EH (cell line): ENCODE results near the gene C17orf78.
"Not testable (repeated sequence)": the region's sequence is repeated elsewhere in the genome, so short reads cannot be mapped to it uniquely, and the experiment has no call there.

ENCODE experiments used
- DNase-seq: peaks from one replicate; pipeline ENCODE4 v3.0.0-alpha.2; 2015; ENCODE audit warnings: low read depth

Gene C17orf78

GRCh38 chr17:37386462-37386861 is 10.7 kb downstream of the C17orf78 start:
- DNase-seq = no peak

- DNase-seq = peak; percentile 52
These were observed 12.5 kb downstream of the C17orf78 start for GRCh38 chr17:37388266-37388665.

GRCh38 chr17:37389160-37389559 is 13.4 kb downstream of the C17orf78 start:
- DNase-seq = no peak

GRCh38 chr17:37391146-37391545 is 15.4 kb downstream of the C17orf78 start:
- peak; percentile 28 for DNase-seq

- DNase-seq = peak; percentile 87
These were observed 16.3 kb downstream of the C17orf78 start for GRCh38 chr17:37392024-37392590.

GRCh38 chr17:37393352-37393751 is 17.6 kb downstream of the C17orf78 start:
- no peak for DNase-seq

GRCh38 chr17:37399265-37399803 is 23.5 kb downstream of the C17orf78 start:
- DNase-seq = no peak

- DNase-seq = no peak
These were observed 24.7 kb downstream of the C17orf78 start for GRCh38 chr17:37400505-37400904.

GRCh38 chr17:37405522-37405921 is 29.7 kb downstream of the C17orf78 start:
- not testable (repeated sequence) for DNase-seq

GRCh38 chr17:37405955-37406634 is 30.3 kb downstream of the C17orf78 start:
- no peak for DNase-seq

- DNase-seq = peak; percentile 84
These were observed 31.1 kb downstream of the C17orf78 start, which contains the start of the genes ACACA and TADA2A for GRCh38 chr17:37406635-37407461. Gene ACACA (minus strand): TSS chr17:37406836. CDS start chr17:37406299, 537 bp downstream. Gene TADA2A (plus strand): TSS chr17:37406886. CDS start chr17:37411366, 4,480 bp downstream.

- not testable (repeated sequence) for DNase-seq
These were observed 32.3 kb downstream of the C17orf78 start for GRCh38 chr17:37408145-37408479.

- no peak for DNase-seq
These were observed 34.6 kb downstream of the C17orf78 start for GRCh38 chr17:37410357-37410756.

- DNase-seq = no peak
These were observed 38.2 kb downstream of the C17orf78 start for GRCh38 chr17:37413875-37414519.

GRCh38 chr17:37417852-37418251 is 42.1 kb downstream of the C17orf78 start:
- peak; percentile 14 for DNase-seq

GRCh38 chr17:37422971-37423625 is 47.3 kb downstream of the C17orf78 start:
- no peak for DNase-seq

GRCh38 chr17:37425268-37425667 is 49.5 kb downstream of the C17orf78 start:
- no peak for DNase-seq

- DNase-seq = no peak
These were observed 53.3 kb downstream of the C17orf78 start for GRCh38 chr17:37429039-37429438.

- DNase-seq = peak; percentile 19
These were observed 53.7 kb downstream of the C17orf78 start for GRCh38 chr17:37429453-37429852.

- peak; percentile 61 for DNase-seq
These were observed 54.4 kb downstream of the C17orf78 start for GRCh38 chr17:37430051-37430627.

- DNase-seq = no peak
These were observed 56.9 kb downstream of the C17orf78 start for GRCh38 chr17:37432671-37433070.
